T-helper 2 cell (primary cell): ENCODE results near the gene C12orf43.
"Not testable (repeated sequence)": the region's sequence is repeated elsewhere in the genome, so short reads cannot be mapped to it uniquely, and the experiment has no call there.

Source experiments
- DNase-seq, 5 experiments: peaks; one replicate each; pipeline versions ENCODE4 v3.0.0 to v3.0.0-alpha.2; 2012 to 2022
- total RNA-seq, 2 donors: gene quantifications; one replicate each; lab custom pipeline; 2026; lab: John Stamatoyannopoulos, UW

C12orf43 gene
- 16.8 to 21.1 reads per million in 2 donors for total RNA-seq

- peak; percentile 69 to 94 (median 87) for DNase-seq
Measured at GRCh38 chr12:121015825-121016766, at the start of gene C12orf43. Gene C12orf43 (minus strand): TSS chr12:121016487. CDS start chr12:121016474, 13 bp downstream.

GRCh38 chr12:121065345-121065744, 49.1 kb upstream of the C12orf43 start:
- DNase-seq: no peak

GRCh38 chr12:121064586-121064985, 48.3 kb upstream of the C12orf43 start:
- DNase-seq: not testable (repeated sequence)

GRCh38 chr12:121064116-121064515, 47.8 kb upstream of the C12orf43 start:
- DNase-seq: no peak

- DNase-seq: no peak
Measured at GRCh38 chr12:121062391-121063045, 46.2 kb upstream of the C12orf43 start.

GRCh38 chr12:121061831-121062230, 45.5 kb upstream of the C12orf43 start:
- DNase-seq: no peak

GRCh38 chr12:121060149-121061001, 44.1 kb upstream of the C12orf43 start:
- DNase-seq: peak; percentile 17 to 86 (median 49)

- no peak for DNase-seq
Measured at GRCh38 chr12:121059031-121059898, 43.0 kb upstream of the C12orf43 start.

- no peak for DNase-seq
Measured at GRCh38 chr12:121057794-121058193, 41.5 kb upstream of the C12orf43 start.

GRCh38 chr12:121053706-121054105, 37.4 kb upstream of the C12orf43 start:
- DNase-seq: no peak

- no peak for DNase-seq
Measured at GRCh38 chr12:121050725-121051124, 34.4 kb upstream of the C12orf43 start.

GRCh38 chr12:121048442-121048841, 32.2 kb upstream of the C12orf43 start:
- DNase-seq: peak in 1 of 5 experiments; percentile 34

- not testable (repeated sequence) for DNase-seq
Measured at GRCh38 chr12:121047400-121047799, 31.1 kb upstream of the C12orf43 start.

- no peak for DNase-seq
Measured at GRCh38 chr12:121043067-121043466, 26.8 kb upstream of the C12orf43 start.

GRCh38 chr12:121038861-121039668, 22.8 kb upstream of the C12orf43 start, which contains the start of gene OASL:
Gene OASL (minus strand): TSS chr12:121039246. CDS start chr12:121038971, 275 bp downstream.
- DNase-seq: peak; percentile 28 to 65 (median 61)

GRCh38 chr12:121036810-121037326, 20.6 kb upstream of the C12orf43 start:
- DNase-seq: peak in 3 of 5 experiments; percentile 9 to 71 (median 53)

- DNase-seq: peak in 1 of 5 experiments; percentile 33
Measured at GRCh38 chr12:121034616-121035305, 18.5 kb upstream of the C12orf43 start.

GRCh38 chr12:121033625-121034349, 17.5 kb upstream of the C12orf43 start:
- peak in 3 of 5 experiments; percentile 32 to 92 (median 84) for DNase-seq
